Mucosa of stomach (tissue), 1 donor: Measurements from ENCODE around the gene LGALS7B.
A peak's percentile ranks its signal among the peaks of the same experiment; 100 is the strongest.
"Not testable (repeated sequence)": the region's sequence is repeated elsewhere in the genome, so short reads cannot be mapped to it uniquely, and the experiment has no call there.

Experiments
- H3K27me3 ChIP-seq: one replicate; pipeline ENCODE4 v1.7.0; 2013; ENCODE audit warnings: mild to moderate bottlenecking, low read length; ENCODE audit not compliant: control insufficient read depth, insufficient read depth
- H3K36me3 ChIP-seq: one replicate; pipeline ENCODE4 v1.7.0; 2013; ENCODE audit warnings: low read length; ENCODE audit not compliant: control insufficient read depth, insufficient read depth
- H3K4me1 ChIP-seq: one replicate; pipeline ENCODE4 v1.7.0; 2013; ENCODE audit warnings: mild to moderate bottlenecking, low read length; ENCODE audit not compliant: control insufficient read depth, insufficient read depth
- H3K4me3 ChIP-seq: one replicate; pipeline ENCODE4 v1.7.0; 2013; ENCODE audit warnings: low read length
- H3K9ac ChIP-seq: one replicate; pipeline ENCODE4 v1.7.0; 2013; ENCODE audit warnings: mild to moderate bottlenecking, low read length, moderate library complexity
- H3K9me3 ChIP-seq: one replicate; pipeline ENCODE4 v1.7.0; 2013; ENCODE audit warnings: mild to moderate bottlenecking, low read length, moderate library complexity; ENCODE audit not compliant: control insufficient read depth
- donor health status: Pancreatic carcinoma.

LGALS7B gene

GRCh38 chr19:38817081-38817480 lies 28.1 kb downstream of the LGALS7B start:
- no peaks in the 10 kb centered on the region for H3K27me3 ChIP-seq
- peaks cover 49% of the 10 kb centered on the region for H3K4me1 ChIP-seq
- no peak overlapping the region for H3K4me3 ChIP-seq
- no peaks in the 10 kb centered on the region for H3K9me3 ChIP-seq
- peaks cover 4% of the 10 kb centered on the region for H3K36me3 ChIP-seq
- no peak overlapping the region for H3K9ac ChIP-seq

DNA sequence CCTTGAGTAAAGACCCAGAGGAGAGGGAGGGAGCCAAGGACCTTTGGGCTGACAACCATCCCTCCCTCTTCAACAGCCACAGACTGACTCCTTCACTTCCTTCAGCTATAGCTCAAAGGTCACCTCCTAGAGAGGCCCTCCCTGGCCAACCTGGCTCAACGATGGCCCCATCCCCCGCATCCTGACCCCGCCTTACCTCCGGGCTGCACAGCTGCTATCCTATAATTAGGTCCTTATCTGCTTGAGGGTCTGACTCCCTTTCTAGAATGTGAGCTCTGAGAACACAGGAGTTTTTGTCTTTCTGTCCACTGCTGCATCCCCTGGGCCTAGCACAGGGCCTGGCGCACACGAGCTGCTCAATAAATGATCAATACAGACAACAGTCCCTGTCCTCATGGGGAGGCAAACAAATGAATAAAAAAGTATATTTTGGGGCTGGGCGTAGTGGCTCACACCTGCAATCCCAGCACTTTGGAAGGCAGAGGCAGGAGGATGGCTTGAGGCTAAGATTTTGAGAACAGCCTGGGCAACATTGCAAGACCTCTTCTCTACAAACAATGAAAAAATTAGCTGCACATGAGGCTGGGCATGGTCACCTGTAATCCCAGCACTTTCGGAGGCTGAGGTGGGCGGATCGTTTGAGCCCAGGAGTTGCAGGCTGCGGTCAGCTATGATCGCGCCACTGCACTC lies 30.4 kb downstream of the LGALS7B start:
- no peaks in the 10 kb centered on the region for H3K9me3 ChIP-seq
- H3K9ac ChIP-seq: no peak overlapping the region
- no peak overlapping the region for H3K4me3 ChIP-seq
- H3K4me1 ChIP-seq: peaks cover 49% of the 10 kb centered on the region
- H3K36me3 ChIP-seq: peaks cover 4% of the 10 kb centered on the region
- no peaks in the 10 kb centered on the region for H3K27me3 ChIP-seq

DNA sequence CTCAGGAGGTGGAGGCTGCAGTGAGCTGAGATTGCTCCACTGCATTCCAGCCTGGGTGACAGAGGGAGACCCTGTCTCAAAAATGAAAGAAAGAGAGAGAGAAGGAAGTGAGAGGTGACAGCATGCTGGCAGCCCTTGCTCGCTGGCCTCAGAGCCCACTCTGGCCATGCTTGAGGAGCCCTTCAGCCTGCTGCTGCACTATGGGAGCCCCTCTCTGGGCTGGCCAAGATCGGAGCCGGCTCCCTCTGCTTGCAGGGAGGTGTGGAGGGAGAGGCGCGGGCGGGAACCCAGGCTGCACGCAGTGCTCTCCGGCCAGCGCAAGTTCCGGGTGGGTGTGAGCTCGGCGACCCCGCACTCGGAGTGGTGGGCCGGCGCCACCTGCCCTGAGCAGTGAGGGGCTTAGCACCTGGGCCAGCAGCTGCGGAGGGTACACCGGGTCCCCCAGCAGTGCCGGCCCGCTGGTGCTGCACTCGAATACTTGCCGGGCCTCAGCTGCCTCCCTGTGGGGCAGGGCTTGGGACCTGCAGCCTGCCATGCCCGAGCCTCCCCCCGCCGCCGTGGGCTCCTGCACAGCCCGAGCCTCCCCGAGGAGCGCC lies 32.3 kb downstream of the LGALS7B start:
- H3K9me3 ChIP-seq, H3K4me3 ChIP-seq, H3K27me3 ChIP-seq, H3K36me3 ChIP-seq, H3K9ac ChIP-seq: not testable (repeated sequence)
- peaks cover 40% of the 10 kb centered on the region for H3K4me1 ChIP-seq

DNA sequence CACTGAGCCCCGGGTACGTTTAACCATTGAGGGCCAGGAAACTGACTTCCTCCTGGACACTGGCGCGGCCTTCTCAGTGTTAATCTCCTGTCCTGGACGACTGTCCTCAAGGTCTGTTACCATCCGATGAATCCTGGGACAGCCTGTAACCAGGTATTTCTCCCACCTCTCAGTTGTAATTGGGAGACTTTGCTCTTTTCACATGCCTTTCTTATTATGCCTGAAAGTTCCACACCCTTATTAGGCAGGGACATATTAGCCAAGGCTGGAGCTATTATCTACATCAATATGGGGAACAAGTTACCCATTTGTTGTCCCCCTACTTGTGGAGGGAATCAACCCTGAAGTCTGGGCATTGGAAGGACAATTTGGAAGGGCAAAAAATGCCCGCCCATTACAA lies 36.9 kb downstream of the LGALS7B start:
- not testable (repeated sequence) for H3K4me1 ChIP-seq, H3K9me3 ChIP-seq, H3K36me3 ChIP-seq, H3K27me3 ChIP-seq, H3K9ac ChIP-seq, H3K4me3 ChIP-seq

GRCh38 chr19:38826856-38827551 lies 38.0 kb downstream of the LGALS7B start:
- H3K9ac ChIP-seq: no peak overlapping the region
- H3K4me3 ChIP-seq: no peak overlapping the region
- H3K4me1 ChIP-seq: peaks cover 8% of the 10 kb centered on the region
- no peaks in the 10 kb centered on the region for H3K9me3 ChIP-seq
- H3K27me3 ChIP-seq: no peaks in the 10 kb centered on the region
- H3K36me3 ChIP-seq: no peaks in the 10 kb centered on the region

- not testable (repeated sequence) for H3K36me3 ChIP-seq, H3K9ac ChIP-seq, H3K27me3 ChIP-seq, H3K4me3 ChIP-seq, H3K9me3 ChIP-seq
- peaks cover 14% of the 10 kb centered on the region for H3K4me1 ChIP-seq
These were observed 40.2 kb downstream of the LGALS7B start for GRCh38 chr19:38829203-38829602.

DNA sequence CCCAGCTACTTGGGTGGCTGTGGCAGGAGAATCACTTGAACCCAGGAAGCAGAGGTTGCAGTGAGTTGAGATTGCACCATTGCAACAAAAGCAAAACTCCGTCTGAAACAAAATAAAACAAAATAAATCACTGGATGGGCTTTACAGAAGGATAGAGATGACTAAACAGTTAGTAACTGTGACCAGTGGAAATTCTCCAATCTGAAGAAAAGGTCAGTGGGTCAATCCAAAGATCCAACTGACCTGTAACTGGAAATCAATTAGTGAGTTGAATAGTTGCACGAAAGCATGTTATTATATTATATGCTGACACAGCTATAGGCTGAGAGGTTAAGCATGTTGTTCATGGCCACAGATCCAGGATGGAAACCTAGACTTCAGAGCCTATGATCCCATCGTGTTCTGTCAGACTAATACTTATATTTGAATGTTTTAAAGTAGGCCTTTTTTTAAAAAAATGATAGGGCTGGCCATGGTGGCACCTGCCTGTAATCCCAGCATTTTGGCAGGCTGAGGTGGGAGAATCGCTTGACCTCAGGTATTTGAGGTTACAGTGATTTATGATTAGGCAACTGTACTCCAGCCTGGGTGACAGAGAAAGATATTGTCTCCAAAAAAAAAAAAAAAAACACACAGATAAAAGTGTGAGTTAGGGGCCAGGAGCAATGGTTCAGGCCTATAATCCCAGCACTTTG lies 41.2 kb downstream of the LGALS7B start:
- no peaks in the 10 kb centered on the region for H3K36me3 ChIP-seq
- peak overlapping the region; percentile 77 for H3K9ac ChIP-seq
- no peaks in the 10 kb centered on the region for H3K9me3 ChIP-seq
- peaks cover 14% of the 10 kb centered on the region for H3K4me1 ChIP-seq
- no peaks in the 10 kb centered on the region for H3K27me3 ChIP-seq
- H3K4me3 ChIP-seq: no peak overlapping the region

DNA sequence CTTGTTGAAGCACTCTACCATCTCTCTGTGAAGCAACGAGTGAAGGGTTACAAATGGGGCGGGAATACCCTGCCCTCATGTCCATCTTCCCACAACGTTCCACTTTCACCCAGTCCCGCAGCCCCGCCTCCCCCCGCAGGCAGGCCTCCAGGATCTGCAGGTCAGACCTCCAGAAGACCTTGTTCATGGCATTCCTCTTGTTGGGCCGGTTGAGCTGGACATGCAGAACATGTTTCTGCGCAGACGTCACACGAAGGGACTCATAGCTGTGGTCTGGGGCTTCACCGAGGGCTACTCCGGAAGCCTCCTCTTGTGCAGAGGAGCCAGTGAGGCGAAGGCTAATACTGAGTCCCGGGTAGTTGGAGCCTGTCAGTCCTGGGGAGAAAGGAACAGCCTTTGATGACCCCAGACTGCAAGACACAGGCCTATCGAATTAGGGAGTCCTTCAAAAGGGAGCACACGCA lies 42.2 kb downstream of the LGALS7B start:
- no peaks in the 10 kb centered on the region for H3K9me3 ChIP-seq
- peak overlapping the region; percentile 70 for H3K4me3 ChIP-seq
- peaks cover 8% of the 10 kb centered on the region for H3K36me3 ChIP-seq
- peaks cover 22% of the 10 kb centered on the region for H3K4me1 ChIP-seq
- no peaks in the 10 kb centered on the region for H3K27me3 ChIP-seq
- peak overlapping the region; percentile 77 for H3K9ac ChIP-seq

DNA sequence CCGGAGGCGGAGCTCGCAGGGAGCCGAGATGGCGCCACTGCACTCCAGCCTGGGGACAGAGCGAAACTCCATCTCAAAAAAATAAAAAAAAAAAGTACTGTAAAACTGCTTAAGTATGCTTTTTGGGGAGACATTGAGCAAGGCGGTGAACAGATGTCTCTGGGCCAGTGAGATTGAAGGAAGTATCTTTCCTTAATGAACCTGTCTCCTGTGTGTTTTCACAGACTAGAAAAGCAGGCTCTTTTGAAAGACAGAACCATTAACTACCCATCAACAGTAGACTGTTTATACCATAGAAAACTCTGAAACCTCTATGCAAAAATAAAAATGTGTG lies 44.1 kb downstream of the LGALS7B start:
- Histone ChIP-seq H3K9me3 (no peaks in the 10 kb centered on the region), H3K4me1 (peaks cover 38% of the 10 kb centered on the region), H3K4me3 (no peak overlapping the region), H3K27me3 (no peaks in the 10 kb centered on the region), H3K36me3 (peaks cover 25% of the 10 kb centered on the region), H3K9ac (no peak overlapping the region)

GRCh38 chr19:38834104-38834490 lies 45.1 kb downstream of the LGALS7B start:
- H3K36me3 ChIP-seq: peaks cover 34% of the 10 kb centered on the region
- H3K4me1 ChIP-seq: peaks cover 49% of the 10 kb centered on the region
- H3K9me3 ChIP-seq: no peaks in the 10 kb centered on the region

GRCh38 chr19:38834590-38834989 lies 45.6 kb downstream of the LGALS7B start:
- H3K27me3 ChIP-seq: no peaks in the 10 kb centered on the region
- H3K9me3 ChIP-seq: no peaks in the 10 kb centered on the region
- no peak overlapping the region for H3K9ac ChIP-seq
- peaks cover 54% of the 10 kb centered on the region for H3K4me1 ChIP-seq
- peaks cover 39% of the 10 kb centered on the region for H3K36me3 ChIP-seq
- H3K4me3 ChIP-seq: no peak overlapping the region

More at GRCh38 chr19:38834104-38834490, 45.1 kb downstream of the LGALS7B start:
- H3K27me3 ChIP-seq: no peaks in the 10 kb centered on the region
- no peak overlapping the region for H3K4me3 ChIP-seq
- H3K9ac ChIP-seq: no peak overlapping the region
